Fibroblast of the conjunctiva (primary cell): ENCODE data around the gene APOBEC3F.

ENCODE experiments used
- DNase-seq: peaks from one replicate; pipeline ENCODE4 v3.0.0-alpha.2; 2010; ENCODE audit warnings: low read depth

Gene APOBEC3F

DNA sequence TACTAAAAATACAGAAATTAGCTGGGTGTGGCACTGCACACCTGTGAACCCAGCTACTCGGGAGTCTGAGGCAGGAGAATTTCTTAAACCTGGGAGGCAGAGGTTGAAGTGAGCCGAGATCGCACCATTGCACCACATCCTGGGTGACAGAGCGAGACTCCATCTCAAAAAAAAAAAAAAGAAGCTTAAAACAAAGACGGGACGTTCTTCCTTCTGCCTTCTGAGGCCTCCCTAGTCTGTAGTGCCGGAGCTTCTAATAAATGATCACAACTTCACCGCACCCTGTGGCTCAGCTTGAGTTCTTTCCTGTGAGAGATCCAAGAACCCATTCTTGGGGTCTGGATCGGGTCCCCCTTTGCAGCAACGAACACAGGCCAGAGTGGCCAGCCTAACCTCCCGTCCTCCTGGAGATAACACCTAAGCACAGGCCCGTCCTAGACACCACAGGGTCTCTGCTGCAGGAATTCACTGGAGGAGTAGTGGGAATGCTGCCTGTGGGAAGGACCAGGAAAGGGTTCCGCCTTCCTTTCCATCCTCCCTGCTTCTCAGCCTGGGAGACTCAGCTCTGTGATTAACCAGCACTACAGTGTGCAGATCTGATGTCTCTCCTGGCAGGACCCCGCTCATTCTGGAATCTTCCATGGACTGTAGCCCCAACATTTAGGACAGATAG lies 54.2 kb downstream of the APOBEC3F start:
- DNase-seq: no peak

DNA sequence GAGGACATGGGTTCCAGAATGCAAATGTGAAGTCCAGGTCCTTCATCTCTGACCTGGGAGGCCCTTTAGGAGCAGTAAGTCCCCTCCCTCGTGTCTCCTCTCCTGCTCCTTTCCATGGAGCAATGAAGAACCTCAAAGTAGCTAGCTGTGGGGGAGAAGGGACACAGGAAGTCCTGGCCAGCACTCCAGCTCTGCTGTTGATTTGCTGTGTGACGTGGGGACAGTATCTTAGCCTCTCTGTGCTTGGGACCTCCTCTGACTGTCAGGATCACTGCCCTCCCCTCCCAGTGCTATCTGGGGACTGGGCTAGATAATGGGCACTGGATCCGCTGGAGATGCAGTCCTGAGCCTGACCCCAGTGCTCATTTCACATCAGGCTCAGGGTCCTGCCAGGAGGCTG lies 55.3 kb downstream of the APOBEC3F start:
- DNase-seq: no peak

DNA sequence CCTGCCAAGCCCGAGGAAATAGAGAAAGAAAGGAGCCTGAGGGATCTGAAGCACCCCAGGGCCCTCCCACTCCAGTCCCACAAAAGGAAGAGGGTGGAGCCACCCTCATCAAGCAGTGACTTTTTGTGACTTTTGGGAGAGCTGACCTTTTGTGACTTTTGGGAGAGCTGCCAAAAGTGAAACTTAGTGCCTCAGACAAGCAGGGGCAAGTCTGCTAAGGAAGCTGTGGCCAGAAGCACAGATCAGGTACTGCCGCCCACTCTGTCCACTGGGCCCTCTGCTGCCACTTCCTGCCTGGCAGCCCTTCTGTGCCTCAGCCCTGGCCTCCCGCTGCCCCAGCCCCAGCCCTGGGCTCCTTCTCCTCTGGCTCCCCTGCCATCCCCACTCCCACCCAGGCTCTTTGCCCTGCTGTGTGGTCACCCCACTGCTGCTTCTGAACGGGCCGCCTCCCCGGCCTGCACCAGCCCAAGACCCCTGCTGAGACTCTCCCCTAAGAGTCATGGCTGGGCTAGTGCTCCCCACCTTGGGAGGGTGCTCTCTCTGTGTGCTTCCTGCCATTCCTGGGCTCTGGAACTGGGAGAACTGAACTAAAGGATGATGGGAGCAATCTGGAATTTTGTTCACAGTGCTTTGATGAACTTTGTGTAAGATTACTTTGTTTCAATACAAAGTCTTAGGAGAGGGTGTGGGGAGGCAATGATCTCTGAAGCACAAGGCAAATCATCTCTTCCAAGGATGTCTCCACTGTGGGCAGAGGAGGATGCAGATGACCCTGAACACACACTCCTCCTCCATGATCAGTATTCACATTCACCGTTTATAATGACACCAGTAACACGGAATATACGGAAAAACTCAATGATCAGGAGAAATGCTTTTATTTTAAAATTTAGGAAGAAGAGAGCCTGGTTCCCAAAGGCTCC lies 56.7 kb downstream of the APOBEC3F start, which contains the start of gene APOBEC3H:
Gene APOBEC3H (plus strand): TSS at position 147 of the 923 bp plus-strand sequence. CDS start 3,035 bp downstream, outside the sequence.
- no peak for DNase-seq

DNA sequence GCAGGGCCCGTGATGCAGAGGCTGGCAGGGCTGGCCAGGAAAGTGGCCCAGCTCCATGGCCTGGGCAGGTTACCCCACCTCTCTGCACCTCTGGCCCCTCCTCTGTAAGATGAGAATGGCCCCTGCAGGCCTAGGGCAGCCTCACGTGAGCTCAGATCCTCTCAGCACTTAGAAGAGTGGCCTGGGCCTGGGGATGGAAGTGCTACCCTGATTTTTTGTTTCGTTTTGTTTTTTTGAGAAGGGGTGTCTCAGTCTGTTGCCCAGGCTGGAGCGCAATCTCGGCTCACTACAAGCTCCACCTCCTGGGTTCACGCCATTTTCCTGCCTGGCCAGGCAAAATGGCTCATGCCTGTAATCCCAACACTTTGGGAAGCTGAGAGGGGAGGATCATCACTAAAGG lies 57.4 kb downstream of the APOBEC3F start:
- DNase-seq: no peak

DNA sequence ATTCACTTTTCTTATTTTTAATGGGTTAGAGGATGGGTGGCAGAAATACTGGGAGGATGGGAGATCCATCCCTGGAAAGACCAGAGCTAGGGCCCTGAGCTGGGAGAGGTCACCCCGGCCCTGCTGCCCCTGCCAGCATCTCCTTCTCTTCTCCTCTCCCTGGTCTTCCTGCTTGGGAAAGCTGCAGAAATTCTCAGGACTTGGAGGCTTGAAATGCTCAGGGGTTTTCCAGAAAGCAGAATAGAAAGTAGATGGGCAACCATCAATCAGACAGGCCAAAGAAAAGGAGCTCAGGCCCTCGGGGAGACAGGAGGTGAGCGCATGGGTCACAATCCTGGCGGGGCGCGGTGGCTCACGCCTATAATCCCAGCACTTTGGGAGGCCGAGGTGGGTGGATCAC lies 57.9 kb downstream of the APOBEC3F start:
- DNase-seq: no peak

DNA sequence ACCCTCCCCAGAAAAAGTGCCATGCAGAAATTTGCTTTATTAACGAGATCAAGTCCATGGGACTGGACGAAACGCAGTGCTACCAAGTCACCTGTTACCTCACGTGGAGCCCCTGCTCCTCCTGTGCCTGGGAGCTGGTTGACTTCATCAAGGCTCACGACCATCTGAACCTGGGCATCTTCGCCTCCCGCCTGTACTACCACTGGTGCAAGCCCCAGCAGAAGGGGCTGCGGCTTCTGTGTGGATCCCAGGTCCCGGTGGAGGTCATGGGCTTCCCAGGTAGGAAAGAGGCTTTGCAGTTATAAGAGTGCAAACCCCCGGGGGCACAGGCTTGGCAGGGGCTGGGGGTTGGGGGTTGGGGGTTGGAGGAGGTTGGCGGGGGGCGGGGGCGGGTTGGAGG lies 60.6 kb downstream of the APOBEC3F start:
- no peak for DNase-seq

DNA sequence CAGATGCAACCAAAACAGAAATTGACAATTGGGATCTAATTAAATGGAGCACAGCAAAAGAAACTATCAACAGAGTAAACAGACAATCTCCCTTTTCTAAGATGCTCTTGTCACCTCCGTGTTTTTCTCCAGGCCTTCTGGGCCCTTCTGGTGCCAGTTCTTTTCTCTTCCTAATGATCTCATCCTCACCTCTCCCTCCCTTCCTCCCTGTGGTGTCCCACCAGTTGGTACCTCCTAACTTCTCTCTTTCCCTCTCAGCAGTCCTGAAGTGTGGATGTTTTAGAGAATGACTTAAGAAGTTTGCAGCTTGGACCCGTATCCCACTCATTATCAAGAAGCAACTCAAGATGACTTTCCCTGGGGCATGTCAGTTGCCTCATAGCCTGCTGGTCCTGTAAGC lies 62.8 kb downstream of the APOBEC3F start:
- no peak for DNase-seq
